Ishikawa (cell line): ENCODE measurements around the gene OGFOD2.

ENCODE experiments used
- CEBPB ChIP-seq: IDR thresholded peaks from 2 replicates; pipeline ENCODE4 v1.6.1; 2012
- CREB1 ChIP-seq: IDR thresholded peaks from 2 replicates; pipeline ENCODE4 v1.6.1; 2012; ENCODE audit warnings: low read depth
- EGR1 ChIP-seq: IDR thresholded peaks from 2 replicates; pipeline ENCODE4 v1.6.1; 2012
- EP300 ChIP-seq: IDR thresholded peaks from 2 replicates; pipeline ENCODE4 v1.6.1; 2012; ENCODE audit warnings: borderline replicate concordance
- MAX ChIP-seq: IDR thresholded peaks from 2 replicates; pipeline ENCODE4 v1.6.1; 2012
- NFIC ChIP-seq: IDR thresholded peaks from 2 replicates; pipeline ENCODE4 v1.6.1; 2012
- RAD21 ChIP-seq: IDR thresholded peaks from 2 replicates; pipeline ENCODE4 v1.6.1; 2012; ENCODE audit warnings: low read depth
- TAF1 ChIP-seq: IDR thresholded peaks from 2 replicates; pipeline ENCODE4 v1.6.1; 2012; ENCODE audit warnings: low read depth, mild to moderate bottlenecking
- TEAD4 ChIP-seq: IDR thresholded peaks from 2 replicates; pipeline ENCODE4 v1.6.1; 2012
- USF1 ChIP-seq: IDR thresholded peaks from 2 replicates; pipeline ENCODE4 v1.6.1; 2012
- YY1 ChIP-seq: IDR thresholded peaks from 2 replicates; pipeline ENCODE4 v1.6.1; 2012; ENCODE audit warnings: low read depth

GRCh38 chr12:122955156-122955555, 19.9 kb upstream of the OGFOD2 start:
- no peak for TF ChIP-seq NFIC
- no peak for TF ChIP-seq RAD21
- no peak for TF ChIP-seq TAF1
- TF ChIP-seq MAX: no peak
- no peak for TF ChIP-seq CREB1
- no peak for TF ChIP-seq TEAD4
- no peak for TF ChIP-seq EP300
- TF ChIP-seq CEBPB: no peak
- no peak for TF ChIP-seq YY1
- TF ChIP-seq EGR1: no peak
- no peak for TF ChIP-seq USF1
